K562 (cell line): Measurements from ENCODE around the gene FAM167B. TPM values are rescaled to one million over a fixed set of nuclear protein-coding genes. Genes with fewer than 3 reads are reported as not detected.

ENCODE experiments used
- CXXC5 ChIP-seq: fragments of 250-450 bp; sonication (Bioruptor Pico); IDR thresholded peaks from 2 replicates; pipeline ENCODE4 v1.8.0; 2022; ENCODE audit warnings: inconsistent platforms, mild to moderate bottlenecking, moderate library complexity
- MXI1 ChIP-seq: IDR thresholded peaks from 2 replicates; pipeline ENCODE4 v1.6.1; 2011; ENCODE audit warnings: low read depth, mild to moderate bottlenecking, improper control_type of control experiment, low read length
- NR2C1 ChIP-seq, 2 experiments: fragments of 450-650 bp; IDR thresholded peaks; 2 replicates each; pipeline ENCODE4 v1.6.1; 2017; ENCODE audit warnings: mild to moderate bottlenecking in 2 of 2, antibody characterized with exemption in 1 of 2, inconsistent platforms in 1 of 2, missing compliant biosample characterization in 1 of 2, missing genetic modification characterization in 1 of 2
- PHB ChIP-seq: fragments of 250-450 bp; sonication (Bioruptor Pico); IDR thresholded peaks from 2 replicates; pipeline ENCODE4 v1.5.0; 2021
- SMARCC2 ChIP-seq: fragments of 450-650 bp; IDR thresholded peaks from 2 replicates; pipeline ENCODE4 v1.6.1; 2017; ENCODE audit warnings: antibody characterized with exemption, moderate library complexity, mild to moderate bottlenecking, low read depth
- SOX6 ChIP-seq: fragments of 450-650 bp; IDR thresholded peaks from 2 replicates; pipeline ENCODE4 v1.6.1; 2014; ENCODE audit warnings: mild to moderate bottlenecking
- ZBTB7A ChIP-seq: IDR thresholded peaks from 2 replicates; pipeline ENCODE4 v1.6.1; 2011; ENCODE audit warnings: low read depth, mild to moderate bottlenecking, low read length, moderate library complexity, borderline replicate concordance; ENCODE audit not compliant: control insufficient read depth
- ZFX ChIP-seq: sonication (generic); formaldehyde crosslinking; IDR thresholded peaks from 2 replicates; pipeline ENCODE4 v1.8.0; 2022; ENCODE audit warnings: mild to moderate bottlenecking, missing genetic modification reagents, moderate library complexity
- ZNF324 ChIP-seq: fragments of 250-450 bp; sonication (Bioruptor Pico); IDR thresholded peaks from 2 replicates; pipeline ENCODE4 v1.4.0; 2020; ENCODE audit warnings: mild to moderate bottlenecking
- polyA plus RNA-seq, 8 experiments: library from polyadenylated mRNA; depleted of rRNA in 4 of 8; stranded (reverse) in 5 of 8; unstranded in 3 of 8; fragments of >200 nt; fragmentation: Nextera tagmentation in 2 of 8; fragmentation: Illumina TruSeq in 1 of 8; extraction: Ambion mirVana in 2 of 8; extraction: Trizol in 1 of 8; gene quantifications; 2 replicates each; pipeline versions ENCODE4 v1.2.1 to v1.2.3, GENCODE V29; 2011 to 2014; ENCODE audit warnings: inconsistent platforms in 1 of 8, missing spikeins in 1 of 8
- total RNA-seq, 7 experiments: library from RNA; depleted of rRNA in 6 of 7; stranded (reverse); fragments of >200 nt in 6 of 7; fragmentation: Illumina TruSeq in 2 of 7; extraction: Trizol in 2 of 7; gene quantifications; 2 replicates each; pipeline versions ENCODE4 v1.2.1 to v1.2.3, GENCODE V29; 2011 to 2021; ENCODE audit warnings: low replicate concordance in 1 of 7
- TF ChIP-seq, protein P1 (sequence below): fragments of 150-350 bp; IDR thresholded peaks from 2 replicates; pipeline ENCODE4 v1.6.1; 2014; ENCODE audit warnings: low read depth, mild to moderate bottlenecking, low read length, borderline replicate concordance
- TF ChIP-seq, protein P2 (sequence below): fragments of 450-650 bp; IDR thresholded peaks from 2 replicates; pipeline ENCODE4 v1.6.1; 2017; ENCODE audit warnings: antibody characterized with exemption, mild to moderate bottlenecking
- TF ChIP-seq, protein P3 (sequence below): fragments of 450-650 bp; IDR thresholded peaks from 2 replicates; pipeline ENCODE4 v1.6.1; 2014; ENCODE audit warnings: low read depth, mild to moderate bottlenecking, moderate library complexity, borderline replicate concordance
- TF ChIP-seq, protein P4 (sequence below): sonication (generic); formaldehyde crosslinking; IDR thresholded peaks from 2 replicates; pipeline ENCODE4 v1.4.0; 2020; ENCODE audit warnings: mild to moderate bottlenecking, missing genetic modification reagents

FAM167B gene
- total and polyA plus RNA-seq, 9 of the 15 experiments (the other 6 are each of a cell fraction or from before 2014, with no cell fraction given), result not detected

- TF ChIP-seq, protein P1, sequence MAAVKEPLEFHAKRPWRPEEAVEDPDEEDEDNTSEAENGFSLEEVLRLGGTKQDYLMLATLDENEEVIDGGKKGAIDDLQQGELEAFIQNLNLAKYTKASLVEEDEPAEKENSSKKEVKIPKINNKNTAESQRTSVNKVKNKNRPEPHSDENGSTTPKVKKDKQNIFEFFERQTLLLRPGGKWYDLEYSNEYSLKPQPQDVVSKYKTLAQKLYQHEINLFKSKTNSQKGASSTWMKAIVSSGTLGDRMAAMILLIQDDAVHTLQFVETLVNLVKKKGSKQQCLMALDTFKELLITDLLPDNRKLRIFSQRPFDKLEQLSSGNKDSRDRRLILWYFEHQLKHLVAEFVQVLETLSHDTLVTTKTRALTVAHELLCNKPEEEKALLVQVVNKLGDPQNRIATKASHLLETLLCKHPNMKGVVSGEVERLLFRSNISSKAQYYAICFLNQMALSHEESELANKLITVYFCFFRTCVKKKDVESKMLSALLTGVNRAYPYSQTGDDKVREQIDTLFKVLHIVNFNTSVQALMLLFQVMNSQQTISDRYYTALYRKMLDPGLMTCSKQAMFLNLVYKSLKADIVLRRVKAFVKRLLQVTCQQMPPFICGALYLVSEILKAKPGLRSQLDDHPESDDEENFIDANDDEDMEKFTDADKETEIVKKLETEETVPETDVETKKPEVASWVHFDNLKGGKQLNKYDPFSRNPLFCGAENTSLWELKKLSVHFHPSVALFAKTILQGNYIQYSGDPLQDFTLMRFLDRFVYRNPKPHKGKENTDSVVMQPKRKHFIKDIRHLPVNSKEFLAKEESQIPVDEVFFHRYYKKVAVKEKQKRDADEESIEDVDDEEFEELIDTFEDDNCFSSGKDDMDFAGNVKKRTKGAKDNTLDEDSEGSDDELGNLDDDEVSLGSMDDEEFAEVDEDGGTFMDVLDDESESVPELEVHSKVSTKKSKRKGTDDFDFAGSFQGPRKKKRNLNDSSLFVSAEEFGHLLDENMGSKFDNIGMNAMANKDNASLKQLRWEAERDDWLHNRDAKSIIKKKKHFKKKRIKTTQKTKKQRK, result no peak
- TF ChIP-seq SOX6, result no peak
- no peak for TF ChIP-seq MXI1
- TF ChIP-seq ZFX (CRISPR knock-in tag), result peak; percentile 69
- TF ChIP-seq NR2C1 (IDR thresholded peaks at IDR 0.05), result no peak
- no peak for TF ChIP-seq NR2C1 (tag; IDR thresholded peaks at IDR 0.05)
- TF ChIP-seq CXXC5 (CRISPR knock-in tag), result peak; percentile 37
- TF ChIP-seq PHB (CRISPR knock-in tag), result no peak
- 0 out of 2 replicates have a peak, but pooled peaks have one; percentile 15 for TF ChIP-seq ZBTB7A
- TF ChIP-seq, protein P2, sequence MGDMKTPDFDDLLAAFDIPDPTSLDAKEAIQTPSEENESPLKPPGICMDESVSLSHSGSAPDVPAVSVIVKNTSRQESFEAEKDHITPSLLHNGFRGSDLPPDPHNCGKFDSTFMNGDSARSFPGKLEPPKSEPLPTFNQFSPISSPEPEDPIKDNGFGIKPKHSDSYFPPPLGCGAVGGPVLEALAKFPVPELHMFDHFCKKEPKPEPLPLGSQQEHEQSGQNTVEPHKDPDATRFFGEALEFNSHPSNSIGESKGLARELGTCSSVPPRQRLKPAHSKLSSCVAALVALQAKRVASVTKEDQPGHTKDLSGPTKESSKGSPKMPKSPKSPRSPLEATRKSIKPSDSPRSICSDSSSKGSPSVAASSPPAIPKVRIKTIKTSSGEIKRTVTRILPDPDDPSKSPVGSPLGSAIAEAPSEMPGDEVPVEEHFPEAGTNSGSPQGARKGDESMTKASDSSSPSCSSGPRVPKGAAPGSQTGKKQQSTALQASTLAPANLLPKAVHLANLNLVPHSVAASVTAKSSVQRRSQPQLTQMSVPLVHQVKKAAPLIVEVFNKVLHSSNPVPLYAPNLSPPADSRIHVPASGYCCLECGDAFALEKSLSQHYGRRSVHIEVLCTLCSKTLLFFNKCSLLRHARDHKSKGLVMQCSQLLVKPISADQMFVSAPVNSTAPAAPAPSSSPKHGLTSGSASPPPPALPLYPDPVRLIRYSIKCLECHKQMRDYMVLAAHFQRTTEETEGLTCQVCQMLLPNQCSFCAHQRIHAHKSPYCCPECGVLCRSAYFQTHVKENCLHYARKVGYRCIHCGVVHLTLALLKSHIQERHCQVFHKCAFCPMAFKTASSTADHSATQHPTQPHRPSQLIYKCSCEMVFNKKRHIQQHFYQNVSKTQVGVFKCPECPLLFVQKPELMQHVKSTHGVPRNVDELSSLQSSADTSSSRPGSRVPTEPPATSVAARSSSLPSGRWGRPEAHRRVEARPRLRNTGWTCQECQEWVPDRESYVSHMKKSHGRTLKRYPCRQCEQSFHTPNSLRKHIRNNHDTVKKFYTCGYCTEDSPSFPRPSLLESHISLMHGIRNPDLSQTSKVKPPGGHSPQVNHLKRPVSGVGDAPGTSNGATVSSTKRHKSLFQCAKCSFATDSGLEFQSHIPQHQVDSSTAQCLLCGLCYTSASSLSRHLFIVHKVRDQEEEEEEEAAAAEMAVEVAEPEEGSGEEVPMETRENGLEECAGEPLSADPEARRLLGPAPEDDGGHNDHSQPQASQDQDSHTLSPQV, result peak; percentile 86
- TF ChIP-seq SMARCC2, result no peak
- TF ChIP-seq, protein P3, sequence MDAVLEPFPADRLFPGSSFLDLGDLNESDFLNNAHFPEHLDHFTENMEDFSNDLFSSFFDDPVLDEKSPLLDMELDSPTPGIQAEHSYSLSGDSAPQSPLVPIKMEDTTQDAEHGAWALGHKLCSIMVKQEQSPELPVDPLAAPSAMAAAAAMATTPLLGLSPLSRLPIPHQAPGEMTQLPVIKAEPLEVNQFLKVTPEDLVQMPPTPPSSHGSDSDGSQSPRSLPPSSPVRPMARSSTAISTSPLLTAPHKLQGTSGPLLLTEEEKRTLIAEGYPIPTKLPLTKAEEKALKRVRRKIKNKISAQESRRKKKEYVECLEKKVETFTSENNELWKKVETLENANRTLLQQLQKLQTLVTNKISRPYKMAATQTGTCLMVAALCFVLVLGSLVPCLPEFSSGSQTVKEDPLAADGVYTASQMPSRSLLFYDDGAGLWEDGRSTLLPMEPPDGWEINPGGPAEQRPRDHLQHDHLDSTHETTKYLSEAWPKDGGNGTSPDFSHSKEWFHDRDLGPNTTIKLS, result peak; percentile 32; the same call in 1 of the 2 replicates
- TF ChIP-seq ZNF324 (CRISPR knock-in tag), result no peak
- TF ChIP-seq, protein P4, sequence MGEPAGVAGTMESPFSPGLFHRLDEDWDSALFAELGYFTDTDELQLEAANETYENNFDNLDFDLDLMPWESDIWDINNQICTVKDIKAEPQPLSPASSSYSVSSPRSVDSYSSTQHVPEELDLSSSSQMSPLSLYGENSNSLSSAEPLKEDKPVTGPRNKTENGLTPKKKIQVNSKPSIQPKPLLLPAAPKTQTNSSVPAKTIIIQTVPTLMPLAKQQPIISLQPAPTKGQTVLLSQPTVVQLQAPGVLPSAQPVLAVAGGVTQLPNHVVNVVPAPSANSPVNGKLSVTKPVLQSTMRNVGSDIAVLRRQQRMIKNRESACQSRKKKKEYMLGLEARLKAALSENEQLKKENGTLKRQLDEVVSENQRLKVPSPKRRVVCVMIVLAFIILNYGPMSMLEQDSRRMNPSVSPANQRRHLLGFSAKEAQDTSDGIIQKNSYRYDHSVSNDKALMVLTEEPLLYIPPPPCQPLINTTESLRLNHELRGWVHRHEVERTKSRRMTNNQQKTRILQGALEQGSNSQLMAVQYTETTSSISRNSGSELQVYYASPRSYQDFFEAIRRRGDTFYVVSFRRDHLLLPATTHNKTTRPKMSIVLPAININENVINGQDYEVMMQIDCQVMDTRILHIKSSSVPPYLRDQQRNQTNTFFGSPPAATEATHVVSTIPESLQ (CRISPR knock-in tag), result peak; percentile 31; the same call in 1 of the 2 replicates
These were observed 5.8 kb upstream of the FAM167B start (continued) for GRCh38 chr1:32241001-32241763.
